GM12878 (cell line): ENCODE measurements around the gene ARL5C. TPM values are rescaled to one million over a fixed set of nuclear protein-coding genes. Genes with fewer than 3 reads are reported as not detected.

Experiments used
- BMI1 ChIP-seq: fragments of 450-650 bp; IDR thresholded peaks from 2 replicates; pipeline ENCODE4 v1.6.1; 2016; ENCODE audit warnings: mild to moderate bottlenecking, moderate library complexity, borderline replicate concordance
- E2F8 ChIP-seq: fragments of 450-650 bp; IDR thresholded peaks from 2 replicates; pipeline ENCODE4 v1.6.1; 2018; ENCODE audit warnings: mild to moderate bottlenecking, low read depth, moderate library complexity; ENCODE audit not compliant: partially characterized antibody
- NR2F1 ChIP-seq: fragments of 450-650 bp; conservative IDR thresholded peaks from 2 replicates; pipeline ENCODE4 v1.6.1; 2017; ENCODE audit warnings: mild to moderate bottlenecking
- PML ChIP-seq: IDR thresholded peaks from 2 replicates; pipeline ENCODE4 v1.6.1; 2012; ENCODE audit warnings: low read length, inconsistent platforms
- polyA plus RNA-seq, 11 experiments: library from polyadenylated mRNA; depleted of rRNA in 4 of 11; unstranded in 6 of 11; stranded (reverse) in 5 of 11; fragments of >200 nt; fragmentation: Nextera tagmentation in 4 of 11; fragmentation: Illumina TruSeq in 1 of 11; extraction: Ambion mirVana in 4 of 11; extraction: Trizol in 1 of 11; gene quantifications; 1 replicate in 1 of 11; 2 replicates in 10 of 11; pipeline versions ENCODE4 v1.2.1 to v1.2.3, GENCODE V29; 2011 to 2016; ENCODE audit warnings: inconsistent platforms in 2 of 11, missing spikeins in 2 of 11, low read depth in 1 of 11
- total RNA-seq, 4 experiments: library from RNA; depleted of rRNA in 3 of 4; stranded (reverse); fragments of >200 nt in 3 of 4; fragmentation: Illumina TruSeq in 1 of 4; extraction: Trizol in 1 of 4; gene quantifications; 2 replicates each; pipeline versions ENCODE4 v1.2.1 to v1.2.3, GENCODE V29; 2013 to 2021
- TF ChIP-seq, protein P1 (sequence below): IDR thresholded peaks from 2 replicates; pipeline ENCODE4 v1.6.1; 2012; ENCODE audit warnings: low read depth, low read length, improper control_type of control experiment
- TF ChIP-seq, protein P2 (sequence below): fragments of 150-350 bp; IDR thresholded peaks from 2 replicates; pipeline ENCODE4 v1.6.1; 2016; ENCODE audit warnings: low read depth, low read length

ARL5C gene
- total and polyA plus RNA-seq, 10 of the 15 experiments (the other 5 are each of a cell fraction or from before 2014, with no cell fraction given), result not detected

GRCh38 chr17:39170109-39170508, 4.1 kb upstream of the ARL5C start (continued):
- no peak for TF ChIP-seq E2F8
- no peak for TF ChIP-seq NR2F1
- no peak for TF ChIP-seq PML
- TF ChIP-seq, protein P1, sequence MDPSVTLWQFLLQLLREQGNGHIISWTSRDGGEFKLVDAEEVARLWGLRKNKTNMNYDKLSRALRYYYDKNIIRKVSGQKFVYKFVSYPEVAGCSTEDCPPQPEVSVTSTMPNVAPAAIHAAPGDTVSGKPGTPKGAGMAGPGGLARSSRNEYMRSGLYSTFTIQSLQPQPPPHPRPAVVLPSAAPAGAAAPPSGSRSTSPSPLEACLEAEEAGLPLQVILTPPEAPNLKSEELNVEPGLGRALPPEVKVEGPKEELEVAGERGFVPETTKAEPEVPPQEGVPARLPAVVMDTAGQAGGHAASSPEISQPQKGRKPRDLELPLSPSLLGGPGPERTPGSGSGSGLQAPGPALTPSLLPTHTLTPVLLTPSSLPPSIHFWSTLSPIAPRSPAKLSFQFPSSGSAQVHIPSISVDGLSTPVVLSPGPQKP, result no peak
- no peak for TF ChIP-seq BMI1
- TF ChIP-seq, protein P2, sequence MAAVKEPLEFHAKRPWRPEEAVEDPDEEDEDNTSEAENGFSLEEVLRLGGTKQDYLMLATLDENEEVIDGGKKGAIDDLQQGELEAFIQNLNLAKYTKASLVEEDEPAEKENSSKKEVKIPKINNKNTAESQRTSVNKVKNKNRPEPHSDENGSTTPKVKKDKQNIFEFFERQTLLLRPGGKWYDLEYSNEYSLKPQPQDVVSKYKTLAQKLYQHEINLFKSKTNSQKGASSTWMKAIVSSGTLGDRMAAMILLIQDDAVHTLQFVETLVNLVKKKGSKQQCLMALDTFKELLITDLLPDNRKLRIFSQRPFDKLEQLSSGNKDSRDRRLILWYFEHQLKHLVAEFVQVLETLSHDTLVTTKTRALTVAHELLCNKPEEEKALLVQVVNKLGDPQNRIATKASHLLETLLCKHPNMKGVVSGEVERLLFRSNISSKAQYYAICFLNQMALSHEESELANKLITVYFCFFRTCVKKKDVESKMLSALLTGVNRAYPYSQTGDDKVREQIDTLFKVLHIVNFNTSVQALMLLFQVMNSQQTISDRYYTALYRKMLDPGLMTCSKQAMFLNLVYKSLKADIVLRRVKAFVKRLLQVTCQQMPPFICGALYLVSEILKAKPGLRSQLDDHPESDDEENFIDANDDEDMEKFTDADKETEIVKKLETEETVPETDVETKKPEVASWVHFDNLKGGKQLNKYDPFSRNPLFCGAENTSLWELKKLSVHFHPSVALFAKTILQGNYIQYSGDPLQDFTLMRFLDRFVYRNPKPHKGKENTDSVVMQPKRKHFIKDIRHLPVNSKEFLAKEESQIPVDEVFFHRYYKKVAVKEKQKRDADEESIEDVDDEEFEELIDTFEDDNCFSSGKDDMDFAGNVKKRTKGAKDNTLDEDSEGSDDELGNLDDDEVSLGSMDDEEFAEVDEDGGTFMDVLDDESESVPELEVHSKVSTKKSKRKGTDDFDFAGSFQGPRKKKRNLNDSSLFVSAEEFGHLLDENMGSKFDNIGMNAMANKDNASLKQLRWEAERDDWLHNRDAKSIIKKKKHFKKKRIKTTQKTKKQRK, result no peak
